NCI-H2029 treated with DMSO at 0.1 percent for 48 hours (cell line): ENCODE results near the gene FBXO45.
"Not testable (repeated sequence)": the region's sequence is repeated elsewhere in the genome, so short reads cannot be mapped to it uniquely, and the experiment has no call there.

Experiments used
- DNase-seq: peaks from one replicate; lab custom pipeline; 2025; lab: John Stamatoyannopoulos, UW

FBXO45 gene

GRCh38 chr3:196619223-196619622 lies 50.8 kb downstream of the FBXO45 start:
- no peak for DNase-seq

- DNase-seq: not testable (repeated sequence)
These were observed 51.2 kb downstream of the FBXO45 start for GRCh38 chr3:196619627-196620026.

GRCh38 chr3:196620161-196620604 lies 51.7 kb downstream of the FBXO45 start:
- DNase-seq: no peak

GRCh38 chr3:196620684-196621083 lies 52.2 kb downstream of the FBXO45 start:
- DNase-seq: no peak

GRCh38 chr3:196621611-196622010 lies 53.2 kb downstream of the FBXO45 start:
- no peak for DNase-seq

- DNase-seq: no peak
These were observed 55.8 kb downstream of the FBXO45 start for GRCh38 chr3:196624067-196624790.

GRCh38 chr3:196624907-196625306 lies 56.4 kb downstream of the FBXO45 start:
- DNase-seq: no peak

GRCh38 chr3:196625331-196625730 lies 56.9 kb downstream of the FBXO45 start:
- DNase-seq: no peak

- no peak for DNase-seq
These were observed 59.4 kb downstream of the FBXO45 start for GRCh38 chr3:196627918-196628231.

- DNase-seq: no peak
These were observed 60.8 kb downstream of the FBXO45 start for GRCh38 chr3:196629228-196629627.

- no peak for DNase-seq
These were observed 63.2 kb downstream of the FBXO45 start for GRCh38 chr3:196631682-196632045.

- peak; percentile 72 for DNase-seq
These were observed 63.7 kb downstream of the FBXO45 start for GRCh38 chr3:196632046-196632751.

- no peak for DNase-seq
These were observed 65.2 kb downstream of the FBXO45 start for GRCh38 chr3:196633555-196634151.

GRCh38 chr3:196634224-196634623 lies 65.8 kb downstream of the FBXO45 start:
- no peak for DNase-seq

GRCh38 chr3:196634829-196635228 lies 66.4 kb downstream of the FBXO45 start:
- DNase-seq: no peak

- no peak for DNase-seq
These were observed 68.2 kb downstream of the FBXO45 start for GRCh38 chr3:196636369-196637349.

- not testable (repeated sequence) for DNase-seq
These were observed 69.5 kb downstream of the FBXO45 start for GRCh38 chr3:196637941-196638340.
